MM.1S (cell line): ENCODE data around the gene ADARB1.

Experiments
- DNase-seq: peaks from one replicate; pipeline ENCODE4 v3.0.0-alpha.2; 2015
- H2AFZ ChIP-seq: fragments of 300-600 bp; sonication (generic); 2 replicates; pipeline ENCODE4 v1.6.0; 2016; ENCODE audit warnings: antibody characterized with exemption, low read length
- H3F3A ChIP-seq: fragments of 300-600 bp; sonication (generic); 2 replicates; pipeline ENCODE4 v1.6.1; 2016; ENCODE audit warnings: mild to moderate bottlenecking, antibody characterized with exemption, low read length, moderate library complexity, mixed read lengths; ENCODE audit not compliant: insufficient read depth
- H3K27ac ChIP-seq: fragments of 300-600 bp; sonication (generic); 2 replicates; pipeline ENCODE4 v1.5.1; 2016; ENCODE audit warnings: mild to moderate bottlenecking, low read length
- H3K27me3 ChIP-seq: fragments of 300-600 bp; sonication (generic); replicated peaks from 2 replicates; pipeline ENCODE4 v1.6.0; 2016; ENCODE audit warnings: low read length; ENCODE audit not compliant: insufficient read depth
- H3K36me3 ChIP-seq: fragments of 300-600 bp; sonication (generic); replicated peaks from 2 replicates; pipeline ENCODE4 v1.6.1; 2016; ENCODE audit warnings: mild to moderate bottlenecking, low read length, mixed read lengths; ENCODE audit not compliant: insufficient read depth
- H3K4me1 ChIP-seq: fragments of 300-600 bp; sonication (generic); 2 replicates; pipeline ENCODE4 v1.6.1; 2016; ENCODE audit warnings: low read length, mixed read lengths
- H3K4me2 ChIP-seq: fragments of 300-600 bp; sonication (generic); 2 replicates; pipeline ENCODE4 v1.6.0; 2016; ENCODE audit warnings: low read depth, low read length
- H3K4me3 ChIP-seq: fragments of 300-600 bp; sonication (generic); 2 replicates; pipeline ENCODE4 v1.5.1; 2016; ENCODE audit warnings: low read length, mixed read lengths
- H3K79me2 ChIP-seq: fragments of 300-600 bp; sonication (generic); 2 replicates; pipeline ENCODE4 v1.6.1; 2016; ENCODE audit warnings: mixed run types, low read length, mixed read lengths
- H3K9ac ChIP-seq: fragments of 300-600 bp; sonication (generic); 2 replicates; pipeline ENCODE4 v1.6.1; 2016; ENCODE audit warnings: low read length, mixed read lengths
- H3K9me2 ChIP-seq: fragments of 300-600 bp; sonication (generic); replicated peaks from 2 replicates; pipeline ENCODE4 v1.6.1; 2016; ENCODE audit warnings: mild to moderate bottlenecking, low read length, mixed read lengths; ENCODE audit not compliant: insufficient read depth
- H3K9me3 ChIP-seq: fragments of 300-600 bp; sonication (generic); replicated peaks from 2 replicates; pipeline ENCODE4 v1.6.1; 2016; ENCODE audit warnings: mild to moderate bottlenecking, low read length, mixed read lengths; ENCODE audit not compliant: insufficient read depth
- H4K20me1 ChIP-seq: fragments of 300-600 bp; sonication (generic); 2 replicates; pipeline ENCODE4 v1.6.1; 2016; ENCODE audit warnings: mild to moderate bottlenecking, low read length, moderate library complexity, mixed read lengths; ENCODE audit not compliant: insufficient read depth
- CTCF ChIP-seq: fragments of 300-600 bp; sonication (generic); IDR thresholded peaks from 2 replicates; pipeline ENCODE4 v1.5.1; 2016; ENCODE audit warnings: antibody characterized with exemption, low read length, mixed read lengths
- EZH2 ChIP-seq: fragments of 300-600 bp; sonication (generic); optimal IDR thresholded peaks from 2 replicates; pipeline ENCODE3; 2017; ENCODE audit warnings: low read depth, mild to moderate bottlenecking, antibody characterized with exemption, low read length, mixed read lengths
- EZH2phosphoT487 ChIP-seq: fragments of 300-600 bp; sonication (generic); IDR thresholded peaks from 2 replicates; pipeline ENCODE4 v1.6.1; 2018; ENCODE audit warnings: antibody characterized with exemption, low read length

The ADARB1 gene

GRCh38 chr21:45224189-45224938 is 150.0 kb downstream of the ADARB1 start:
- no peaks in the 10 kb centered on the region for H3K36me3 ChIP-seq
- H3K4me1 ChIP-seq = no peaks in the 10 kb centered on the region
- H4K20me1 ChIP-seq = no peaks in the 10 kb centered on the region
- no peak overlapping the region for H3K4me2 ChIP-seq
- no peak overlapping the region for H3K4me3 ChIP-seq
- peaks cover 100% of the 10 kb centered on the region for H3K27me3 ChIP-seq
- H3K9me2 ChIP-seq = no peaks in the 10 kb centered on the region
- H3K27ac ChIP-seq = no peak overlapping the region
- TF ChIP-seq EZH2phosphoT487 (no peak), CTCF (no peak), EZH2 (no peak)
- no peak overlapping the region for H3K9ac ChIP-seq
- H2AFZ ChIP-seq = no peak overlapping the region
- no peaks in the 10 kb centered on the region for H3F3A ChIP-seq
- DNase-seq = no peak
- no peaks in the 10 kb centered on the region for H3K9me3 ChIP-seq
- no peaks in the 10 kb centered on the region for H3K79me2 ChIP-seq

DNA sequence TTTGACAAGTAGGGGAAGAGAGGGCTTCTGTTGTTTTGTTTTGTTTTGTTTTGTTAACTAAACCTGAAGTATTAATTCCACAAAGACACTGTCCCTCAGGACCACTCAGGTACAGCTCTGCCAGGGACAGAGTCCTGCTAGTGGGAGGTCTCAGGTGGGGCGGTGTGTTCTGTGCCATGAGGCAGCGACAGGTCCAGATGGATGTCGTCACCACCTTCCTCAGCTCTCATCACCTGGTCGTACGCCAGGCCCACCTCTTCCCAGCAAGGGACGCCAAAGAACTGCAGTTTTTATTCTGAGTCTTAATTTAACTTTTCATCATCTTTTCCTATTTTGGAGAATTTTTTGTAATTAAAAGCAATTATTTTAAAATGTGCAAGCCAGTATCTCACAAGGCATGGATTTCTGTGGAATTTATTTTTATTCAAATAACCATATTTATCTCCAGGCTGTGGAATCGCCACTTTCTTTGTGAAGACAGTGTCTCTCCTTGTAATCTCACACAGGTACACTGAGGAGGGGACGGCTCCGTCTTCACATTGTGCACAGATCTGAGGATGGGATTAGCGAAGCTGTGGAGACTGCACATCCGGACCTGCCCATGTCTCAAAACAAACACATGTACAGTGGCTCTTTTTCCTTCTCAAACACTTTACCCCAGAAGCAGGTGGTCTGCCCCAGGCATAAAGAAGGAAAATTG is 150.8 kb downstream of the ADARB1 start:
- no peaks in the 10 kb centered on the region for H4K20me1 ChIP-seq
- no peaks in the 10 kb centered on the region for H3K9me3 ChIP-seq
- H3K4me1 ChIP-seq = no peaks in the 10 kb centered on the region
- TF ChIP-seq CTCF (no peak), EZH2phosphoT487 (no peak), EZH2 (no peak)
- peaks cover 96% of the 10 kb centered on the region for H3K27me3 ChIP-seq
- no peaks in the 10 kb centered on the region for H3K36me3 ChIP-seq
- no peak overlapping the region for H3K4me3 ChIP-seq
- no peak overlapping the region for H3K4me2 ChIP-seq
- DNase-seq = no peak
- H3K79me2 ChIP-seq = no peaks in the 10 kb centered on the region
- H3K27ac ChIP-seq = no peak overlapping the region
- no peak overlapping the region for H3K9ac ChIP-seq
- no peaks in the 10 kb centered on the region for H3F3A ChIP-seq
- no peaks in the 10 kb centered on the region for H3K9me2 ChIP-seq
- no peak overlapping the region for H2AFZ ChIP-seq

GRCh38 chr21:45225741-45226327 is 151.5 kb downstream of the ADARB1 start:
- DNase-seq = no peak
- Histone ChIP-seq H4K20me1 (no peaks in the 10 kb centered on the region), H3K27me3 (peaks cover 96% of the 10 kb centered on the region), H3K4me1 (no peaks in the 10 kb centered on the region), H3K9me2 (no peaks in the 10 kb centered on the region), H3K36me3 (no peaks in the 10 kb centered on the region), H3K4me3 (no peak overlapping the region), H3F3A (no peaks in the 10 kb centered on the region), H3K27ac (no peak overlapping the region), H3K79me2 (no peaks in the 10 kb centered on the region), H3K4me2 (no peak overlapping the region), H3K9ac (no peak overlapping the region), H3K9me3 (no peaks in the 10 kb centered on the region), H2AFZ (no peak overlapping the region)
- TF ChIP-seq EZH2phosphoT487 (0 out of 2 replicates have a peak, but pooled peaks have one; percentile 41), CTCF (no peak), EZH2 (no peak)
